ENCODE data around the gene GTF2F2.
"Not testable (repeated sequence)": the region's sequence is repeated elsewhere in the genome, so short reads cannot be mapped to it uniquely, and the experiment has no call there.

GTF2F2 gene

GRCh38 chr13:45238945-45239795, 118.9 kb downstream of the GTF2F2 start:
- H3K4me1 ChIP-seq (ENCODE audit: control insufficient read depth in 1 of 2, insufficient read depth in 1 of 2, low read depth in 1 of 2, low read length in 1 of 2): no peaks in the 10 kb centered on the region
- TF ChIP-seq CTCF (IDR thresholded peaks at IDR 0.05): no peak
- H3K36me3 ChIP-seq: no peaks in the 10 kb centered on the region
- no peak overlapping the region for H3K27ac ChIP-seq
- H3K4me3 ChIP-seq (ENCODE audit: low read depth in 1 of 2, low read length in 1 of 2): no peak overlapping the region
- H3K27me3 ChIP-seq: no peaks in the 10 kb centered on the region
- H3K9me3 ChIP-seq: no peaks in the 10 kb centered on the region

DNA sequence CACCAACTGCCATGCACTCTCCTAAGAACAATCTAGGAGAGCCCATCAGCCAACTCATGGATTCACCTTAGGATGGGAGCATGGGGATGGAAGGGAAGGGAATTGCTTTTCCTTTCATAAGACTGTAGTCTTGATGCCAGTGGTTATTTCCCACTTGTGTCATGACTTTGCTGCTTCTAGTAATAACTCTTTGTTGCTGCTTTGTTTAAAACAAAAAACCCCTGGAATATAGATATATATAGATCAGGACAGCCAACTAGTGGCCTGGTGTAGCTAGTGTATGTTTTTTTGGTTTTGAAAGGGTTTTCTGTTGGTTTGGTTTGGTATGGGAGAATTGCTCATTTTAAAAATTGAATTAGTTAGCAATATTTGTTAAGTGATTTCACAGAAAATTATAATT, 119.8 kb downstream of the GTF2F2 start:
- Histone ChIP-seq H3K9me3 (no peaks in the 10 kb centered on the region), H3K36me3 (no peaks in the 10 kb centered on the region), H3K4me3 (ENCODE audit: low read depth in 1 of 2, low read length in 1 of 2) (no peak overlapping the region), H3K27ac (no peak overlapping the region), H3K4me1 (ENCODE audit: control insufficient read depth in 1 of 2, insufficient read depth in 1 of 2, low read depth in 1 of 2, low read length in 1 of 2) (no peaks in the 10 kb centered on the region), H3K27me3 (no peaks in the 10 kb centered on the region)
- no peak for TF ChIP-seq CTCF (IDR thresholded peaks at IDR 0.05)

GRCh38 chr13:45242070-45242469, 121.8 kb downstream of the GTF2F2 start:
- H3K4me1 ChIP-seq (ENCODE audit: control insufficient read depth in 1 of 2, insufficient read depth in 1 of 2, low read depth in 1 of 2, low read length in 1 of 2): no peaks in the 10 kb centered on the region
- no peaks in the 10 kb centered on the region for H3K9me3 ChIP-seq
- no peak overlapping the region for H3K27ac ChIP-seq
- H3K27me3 ChIP-seq: no peaks in the 10 kb centered on the region
- H3K4me3 ChIP-seq (ENCODE audit: low read depth in 1 of 2, low read length in 1 of 2): no peak overlapping the region
- H3K36me3 ChIP-seq: no peaks in the 10 kb centered on the region
- no peak for TF ChIP-seq CTCF (IDR thresholded peaks at IDR 0.05)

- no peaks in the 10 kb centered on the region for H3K4me1 ChIP-seq (ENCODE audit: control insufficient read depth in 1 of 2, insufficient read depth in 1 of 2, low read depth in 1 of 2, low read length in 1 of 2)
- no peaks in the 10 kb centered on the region for H3K9me3 ChIP-seq
- TF ChIP-seq CTCF (IDR thresholded peaks at IDR 0.05): no peak
- H3K27me3 ChIP-seq: no peaks in the 10 kb centered on the region
- no peak overlapping the region for H3K4me3 ChIP-seq (ENCODE audit: low read depth in 1 of 2, low read length in 1 of 2)
- no peaks in the 10 kb centered on the region for H3K36me3 ChIP-seq
- H3K27ac ChIP-seq: no peak overlapping the region
These were observed 122.2 kb downstream of the GTF2F2 start for GRCh38 chr13:45242524-45242923.

DNA sequence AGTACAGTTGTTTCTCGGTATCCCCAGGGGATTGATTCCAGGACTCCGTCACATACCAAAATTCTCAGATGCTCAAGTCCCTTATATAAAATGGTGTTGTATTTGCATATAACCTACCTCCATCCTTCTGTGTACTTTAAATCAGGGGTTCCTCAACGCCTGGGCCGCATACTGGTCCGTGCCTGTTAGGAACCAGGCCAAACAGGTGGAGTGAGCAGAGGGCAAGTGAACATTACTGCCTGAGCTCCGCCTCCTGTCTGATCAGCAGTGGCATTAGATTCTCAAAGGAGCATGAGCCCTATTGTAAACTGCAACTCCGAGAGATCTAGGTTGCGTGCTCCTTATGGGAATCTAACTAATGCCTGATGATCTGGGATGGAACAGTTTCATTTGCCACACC, 122.8 kb downstream of the GTF2F2 start:
- TF ChIP-seq CTCF (IDR thresholded peaks at IDR 0.05): no peak

DNA sequence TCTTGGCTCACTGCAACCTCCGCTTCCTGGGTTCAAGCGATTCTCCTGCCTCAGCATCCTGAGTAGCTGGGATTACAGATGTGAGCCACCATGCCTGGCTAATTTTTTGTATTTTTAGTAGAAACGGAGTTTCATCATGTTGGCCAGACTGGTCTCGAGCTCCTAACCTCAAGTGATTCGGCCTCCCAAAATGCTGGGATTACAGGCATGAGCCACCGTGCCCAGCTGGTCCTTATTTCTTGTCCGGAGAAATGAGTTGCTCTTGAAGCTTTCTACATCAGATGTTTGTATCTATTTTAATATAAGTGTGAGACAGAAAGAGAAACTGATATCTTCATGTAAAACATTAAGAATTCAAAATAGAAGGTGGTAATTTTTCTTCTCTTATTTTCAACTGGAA, 124.4 kb downstream of the GTF2F2 start:
- H3K27me3 ChIP-seq; H3K4me3 ChIP-seq (ENCODE audit: low read depth in 1 of 2, low read length in 1 of 2); H3K36me3 ChIP-seq; H3K27ac ChIP-seq; H3K9me3 ChIP-seq; H3K4me1 ChIP-seq (ENCODE audit: control insufficient read depth in 1 of 2, insufficient read depth in 1 of 2, low read depth in 1 of 2, low read length in 1 of 2): not testable (repeated sequence)

More for the DNA sequence above, 122.8 kb downstream of the GTF2F2 start:
- no peaks in the 10 kb centered on the region for H3K36me3 ChIP-seq
- no peaks in the 10 kb centered on the region for H3K4me1 ChIP-seq (ENCODE audit: control insufficient read depth in 1 of 2, insufficient read depth in 1 of 2, low read depth in 1 of 2, low read length in 1 of 2)
- no peak overlapping the region for H3K4me3 ChIP-seq (ENCODE audit: low read depth in 1 of 2, low read length in 1 of 2)
- H3K27me3 ChIP-seq: no peaks in the 10 kb centered on the region
- no peak overlapping the region for H3K27ac ChIP-seq
- H3K9me3 ChIP-seq: no peaks in the 10 kb centered on the region

Measured in neutrophil (primary cell).